Activated naive CD8-positive, alpha-beta T cell treated with anti-CD3 and anti-CD28 coated beads, Interleukin-2, amount 50 U/mL, for 24 hours (primary cell): ENCODE data around the gene VPREB1.
A peak's percentile ranks its signal among the peaks of the same experiment; 100 is the strongest.

Source experiments
- ATAC-seq: fragments of 150-1000 bp; cut with Tn5 transposase; one replicate; pipeline ENCODE4 v1.10.0; 2021
- DNase-seq: peaks from one replicate; pipeline ENCODE4 v3.0.0; 2021
- H3K27ac Mint-ChIP-seq: one replicate; pipeline ENCODE4 v1.8.0; 2021; ENCODE audit warnings: mild to moderate bottlenecking, mixed read lengths
- H3K27me3 Mint-ChIP-seq: one replicate; pipeline ENCODE4 v1.8.0; 2021; ENCODE audit warnings: mixed read lengths
- H3K36me3 Mint-ChIP-seq: one replicate; pipeline ENCODE4 v1.8.0; 2021; ENCODE audit warnings: low read depth, mixed read lengths
- H3K4me1 Mint-ChIP-seq: one replicate; pipeline ENCODE4 v1.8.0; 2021; ENCODE audit warnings: mixed read lengths
- H3K4me3 Mint-ChIP-seq: one replicate; pipeline ENCODE4 v1.8.0; 2021; ENCODE audit warnings: mild to moderate bottlenecking, moderate library complexity, mixed read lengths
- H3K9me3 Mint-ChIP-seq: one replicate; pipeline ENCODE4 v1.8.0; 2021; ENCODE audit warnings: mixed read lengths

Gene VPREB1

DNA sequence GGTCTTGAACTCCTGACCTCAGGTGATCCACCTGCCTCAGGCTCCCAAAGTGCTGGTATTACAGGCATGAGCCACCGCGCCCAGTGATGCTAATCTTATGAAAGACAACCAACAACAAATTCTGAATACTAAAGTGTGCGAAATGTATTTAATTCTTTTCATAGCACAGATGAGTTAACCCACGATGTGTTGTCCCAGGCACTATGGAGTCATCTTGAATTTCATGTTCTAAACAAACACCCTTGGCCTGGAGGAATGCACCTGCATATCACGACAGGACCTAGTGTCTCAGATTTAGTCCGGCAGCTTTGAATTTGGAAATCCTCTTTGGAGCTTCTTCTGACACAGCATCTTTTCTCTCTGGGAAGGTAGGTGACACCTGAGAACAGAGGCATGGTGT, 16.2 kb upstream of the VPREB1 start:
- DNase-seq (no peak), ATAC-seq (no peak)
- H3K27me3 Mint-ChIP-seq = peaks cover 2% of the 10 kb centered on the region
- H3K36me3 Mint-ChIP-seq = no peaks in the 10 kb centered on the region
- no peak overlapping the region for H3K4me3 Mint-ChIP-seq
- no peaks in the 10 kb centered on the region for H3K9me3 Mint-ChIP-seq
- H3K4me1 Mint-ChIP-seq = no peaks in the 10 kb centered on the region
- H3K27ac Mint-ChIP-seq = no peak overlapping the region

DNA sequence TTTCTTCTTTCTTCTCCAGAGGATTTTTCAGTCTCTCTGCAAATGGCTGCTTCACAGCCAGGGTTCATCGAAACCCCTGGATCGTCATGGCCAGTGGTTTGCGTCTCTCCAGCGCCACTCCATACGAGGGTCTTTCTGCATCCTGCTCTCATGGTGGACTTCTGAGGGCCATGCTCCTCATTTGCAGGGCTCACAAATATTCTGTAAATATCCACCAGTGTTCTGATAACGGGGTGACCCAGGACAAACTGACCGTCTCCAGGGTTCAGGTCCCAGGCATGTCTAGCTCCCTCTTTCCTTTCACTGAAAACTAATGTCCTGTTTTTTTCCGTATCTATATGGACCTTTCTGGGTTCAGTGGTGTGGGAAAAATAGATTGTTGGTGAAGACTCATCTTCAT, 15.7 kb upstream of the VPREB1 start:
- H3K36me3 Mint-ChIP-seq = no peaks in the 10 kb centered on the region
- no peaks in the 10 kb centered on the region for H3K4me1 Mint-ChIP-seq
- H3K9me3 Mint-ChIP-seq = no peaks in the 10 kb centered on the region
- no peak for ATAC-seq
- H3K27me3 Mint-ChIP-seq = peaks cover 2% of the 10 kb centered on the region
- H3K4me3 Mint-ChIP-seq = no peak overlapping the region
- H3K27ac Mint-ChIP-seq = no peak overlapping the region
- no peak for DNase-seq

DNA sequence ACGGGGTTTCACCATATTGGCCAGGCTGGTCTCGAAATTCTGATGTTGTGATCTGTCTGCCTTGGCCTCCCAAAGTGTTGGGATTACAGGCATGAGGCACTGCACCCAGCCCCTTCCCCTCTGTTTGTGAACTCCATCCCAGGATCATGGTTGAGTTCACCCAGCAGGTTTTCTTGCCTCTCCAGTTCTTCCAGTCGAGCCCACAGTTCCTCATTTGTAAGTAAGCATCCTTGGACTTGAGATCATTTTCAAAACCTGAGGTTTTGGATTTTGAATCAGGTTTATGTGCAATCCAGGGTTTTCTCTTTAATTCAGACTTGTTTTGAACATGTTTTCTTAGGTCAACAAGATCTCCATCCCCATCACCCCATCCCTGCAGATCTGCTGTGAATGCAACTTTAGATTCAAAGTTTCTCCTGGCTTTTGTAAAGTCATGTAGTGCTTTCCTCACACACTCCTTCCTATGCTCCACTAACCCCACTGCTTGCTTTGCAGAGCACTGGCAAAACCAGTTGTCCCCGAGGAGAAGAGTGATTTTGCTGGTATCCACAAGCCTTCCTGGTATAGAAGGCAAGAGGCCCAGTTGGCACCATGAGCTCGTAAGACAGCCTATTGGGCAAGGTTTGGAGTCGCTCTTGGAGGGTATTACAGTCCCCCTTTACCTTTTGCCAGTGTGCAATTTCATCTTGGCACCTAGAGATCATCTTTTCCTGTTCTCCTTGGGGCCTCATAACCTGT, 14.7 kb upstream of the VPREB1 start:
- no peak for DNase-seq
- H3K9me3 Mint-ChIP-seq = no peaks in the 10 kb centered on the region
- H3K27ac Mint-ChIP-seq = no peak overlapping the region
- H3K36me3 Mint-ChIP-seq = no peaks in the 10 kb centered on the region
- ATAC-seq = no peak
- H3K4me1 Mint-ChIP-seq = no peaks in the 10 kb centered on the region
- peaks cover 2% of the 10 kb centered on the region for H3K27me3 Mint-ChIP-seq
- H3K4me3 Mint-ChIP-seq = no peak overlapping the region

DNA sequence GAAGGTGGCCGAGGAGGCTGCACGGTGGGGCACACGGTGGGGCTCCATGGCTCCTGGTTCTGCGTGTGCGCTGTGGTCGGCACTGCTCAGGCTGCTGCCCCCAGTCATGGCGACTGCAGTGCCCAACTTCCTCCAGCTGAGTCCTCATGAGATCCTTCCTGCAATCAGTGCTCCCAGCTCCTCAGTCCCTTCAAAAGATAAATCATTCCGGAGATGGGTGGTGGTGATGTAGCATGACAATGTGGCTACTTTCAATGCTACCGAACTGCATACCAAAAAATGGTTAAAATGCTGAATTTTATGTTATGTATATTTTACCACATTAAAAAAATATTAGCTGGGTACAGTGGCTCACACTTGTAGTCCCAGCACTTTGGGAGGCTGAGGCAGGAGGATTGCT, 14.1 kb upstream of the VPREB1 start:
- ATAC-seq (no peak), DNase-seq (no peak)
- Mint-ChIP-seq H3K4me1 (no peaks in the 10 kb centered on the region), H3K9me3 (no peaks in the 10 kb centered on the region), H3K36me3 (no peaks in the 10 kb centered on the region), H3K27ac (no peak overlapping the region), H3K4me3 (no peak overlapping the region), H3K27me3 (peaks cover 2% of the 10 kb centered on the region)

DNA sequence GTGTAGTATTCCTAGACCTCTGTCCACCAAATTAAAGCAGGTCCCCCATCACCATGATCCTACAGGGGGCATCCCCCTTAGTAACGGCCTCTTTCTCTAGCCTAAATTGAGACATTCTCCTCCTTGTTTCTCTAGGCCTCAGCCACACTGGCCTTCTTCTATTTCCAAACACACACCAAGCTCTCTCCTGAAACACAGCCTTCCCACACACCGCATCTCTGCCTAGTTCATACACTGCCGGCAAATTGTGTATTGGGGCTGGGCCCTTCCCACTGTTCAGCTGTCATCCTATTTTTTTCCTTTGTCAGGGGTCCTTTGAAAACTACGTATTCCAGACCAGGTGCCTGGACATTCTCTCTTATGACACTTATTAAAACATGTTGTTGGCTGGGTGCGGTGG, 11.5 kb upstream of the VPREB1 start:
- ATAC-seq (no peak), DNase-seq (no peak)
- Mint-ChIP-seq H3K9me3 (no peaks in the 10 kb centered on the region), H3K4me3 (no peak overlapping the region), H3K4me1 (no peaks in the 10 kb centered on the region), H3K27me3 (peaks cover 2% of the 10 kb centered on the region), H3K27ac (no peak overlapping the region), H3K36me3 (no peaks in the 10 kb centered on the region)

DNA sequence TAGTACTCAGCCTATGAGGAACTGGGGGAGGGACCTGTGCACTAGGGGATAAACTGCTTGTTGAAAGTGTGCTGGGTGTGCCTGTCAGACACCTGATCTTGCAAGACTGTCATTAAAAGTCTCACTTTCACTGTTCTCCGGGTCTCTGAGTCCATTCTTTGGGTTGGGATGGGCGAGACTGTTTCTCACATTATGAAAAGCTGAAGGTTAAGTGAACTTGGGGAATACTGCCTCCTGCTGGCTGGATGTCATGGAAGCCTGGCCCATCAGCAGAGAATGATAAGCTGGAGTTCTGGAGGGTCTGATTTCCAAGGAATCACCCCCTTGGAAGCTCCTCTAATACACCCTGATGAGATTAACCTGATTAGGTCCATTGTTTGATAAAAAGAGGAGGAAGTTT, 9.0 kb upstream of the VPREB1 start:
- ATAC-seq (no peak), DNase-seq (peak; percentile 64)
- Mint-ChIP-seq H3K4me3 (no peak overlapping the region), H3K27ac (no peak overlapping the region), H3K4me1 (no peaks in the 10 kb centered on the region), H3K9me3 (no peaks in the 10 kb centered on the region), H3K36me3 (no peaks in the 10 kb centered on the region), H3K27me3 (peaks cover 2% of the 10 kb centered on the region)

DNA sequence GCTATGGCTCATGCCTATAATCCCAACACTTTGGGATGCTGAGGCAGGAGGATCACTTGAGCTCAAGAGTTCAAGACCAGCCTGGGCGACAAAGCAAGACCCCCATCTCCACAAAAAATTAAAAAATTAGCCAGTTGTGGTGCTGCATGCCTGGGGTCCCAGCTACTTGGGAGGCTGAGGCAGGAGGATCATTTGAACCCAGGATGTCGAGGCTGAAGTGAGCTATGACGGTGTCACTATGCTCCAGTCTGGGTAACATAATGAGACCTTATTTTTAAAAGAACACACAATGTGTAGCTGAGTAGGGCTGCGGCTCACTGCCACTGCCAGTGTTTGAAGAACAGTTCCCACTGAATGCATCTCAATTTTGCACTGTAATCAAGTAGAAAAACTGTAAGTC, 7.1 kb upstream of the VPREB1 start:
- Mint-ChIP-seq H3K4me3 (no peak overlapping the region), H3K9me3 (no peaks in the 10 kb centered on the region), H3K27ac (no peak overlapping the region), H3K4me1 (no peaks in the 10 kb centered on the region), H3K36me3 (no peaks in the 10 kb centered on the region), H3K27me3 (peaks cover 5% of the 10 kb centered on the region)
- ATAC-seq (no peak), DNase-seq (no peak)

DNA sequence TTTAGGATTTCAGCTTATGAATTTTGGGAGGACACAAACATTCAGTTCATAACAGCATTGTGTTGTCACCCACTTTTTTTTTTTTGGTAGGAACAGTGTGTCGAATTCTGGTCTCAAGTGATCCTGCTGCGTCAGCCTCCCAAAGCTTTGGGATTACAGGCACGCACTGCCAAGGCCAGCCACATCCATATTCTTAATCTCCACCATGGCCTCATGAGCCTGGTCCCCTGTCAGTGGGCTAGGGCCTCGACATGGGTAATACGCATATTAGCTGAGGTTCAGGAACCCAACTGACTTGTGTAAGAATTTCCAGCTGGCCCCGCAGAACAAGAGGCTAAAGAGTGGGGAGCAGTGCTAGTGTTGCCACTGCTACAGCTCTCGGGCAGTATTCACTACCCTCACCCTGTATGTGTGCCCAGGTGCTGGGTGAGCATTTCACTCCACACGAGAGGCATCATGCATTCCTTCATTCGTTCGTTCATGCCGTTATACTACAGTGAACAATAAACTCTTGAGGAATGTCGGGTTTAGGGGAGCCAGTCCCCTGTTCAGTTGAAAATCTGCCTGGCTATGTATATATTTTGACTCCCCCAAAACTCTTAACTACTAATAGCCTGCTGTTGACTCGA, 5.2 kb upstream of the VPREB1 start:
- DNase-seq (no peak), ATAC-seq (no peak)
- H3K4me3 Mint-ChIP-seq = no peak overlapping the region
- no peaks in the 10 kb centered on the region for H3K9me3 Mint-ChIP-seq
- no peaks in the 10 kb centered on the region for H3K36me3 Mint-ChIP-seq
- no peak overlapping the region for H3K27ac Mint-ChIP-seq
- H3K27me3 Mint-ChIP-seq = peaks cover 7% of the 10 kb centered on the region
- peaks cover 5% of the 10 kb centered on the region for H3K4me1 Mint-ChIP-seq

DNA sequence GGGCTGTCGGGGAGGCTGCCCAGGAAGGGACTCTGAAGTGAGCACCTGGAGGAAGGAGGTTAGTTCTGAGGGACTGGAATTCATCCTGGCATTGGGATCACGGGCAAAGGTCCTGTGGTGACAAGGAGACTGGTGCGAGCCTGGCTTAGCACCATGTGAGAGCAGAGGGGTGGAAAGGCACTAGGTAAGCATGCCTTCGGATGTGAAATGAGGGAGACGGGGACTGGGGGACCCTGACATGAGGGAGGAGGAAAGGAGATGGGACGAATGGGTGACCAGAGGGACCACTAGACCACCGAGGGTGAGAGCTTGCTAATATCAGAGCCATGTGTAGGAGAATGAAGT, 3.1 kb upstream of the VPREB1 start:
- Mint-ChIP-seq H3K9me3 (no peaks in the 10 kb centered on the region), H3K27me3 (peaks cover 7% of the 10 kb centered on the region), H3K4me1 (peaks cover 6% of the 10 kb centered on the region), H3K27ac (no peak overlapping the region), H3K4me3 (no peak overlapping the region), H3K36me3 (no peaks in the 10 kb centered on the region)
- no peak for ATAC-seq
- no peak for DNase-seq

DNA sequence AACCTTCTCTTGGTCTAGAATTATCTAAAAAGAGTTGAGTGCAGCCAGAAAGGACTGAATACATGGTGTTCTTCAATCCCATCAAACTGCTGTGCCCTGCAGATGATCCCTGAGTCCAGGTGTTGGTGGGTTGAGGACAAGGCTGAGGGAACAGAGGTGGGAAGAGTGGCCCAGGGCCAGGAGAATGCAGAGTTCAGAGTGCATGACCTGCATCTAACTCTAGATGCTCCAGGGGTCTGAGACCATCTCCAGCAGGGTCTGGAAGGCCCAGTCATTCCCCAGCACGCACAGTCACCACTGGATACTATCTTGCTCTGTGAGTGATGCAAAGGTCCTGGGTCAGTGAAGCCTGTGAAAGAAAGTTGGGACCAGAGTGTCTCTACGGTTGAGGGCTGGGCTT, 2.1 kb upstream of the VPREB1 start:
- Mint-ChIP-seq H3K27me3 (peaks cover 7% of the 10 kb centered on the region), H3K36me3 (no peaks in the 10 kb centered on the region), H3K9me3 (no peaks in the 10 kb centered on the region), H3K27ac (no peak overlapping the region), H3K4me1 (peaks cover 6% of the 10 kb centered on the region), H3K4me3 (no peak overlapping the region)
- ATAC-seq (no peak), DNase-seq (no peak)

DNA sequence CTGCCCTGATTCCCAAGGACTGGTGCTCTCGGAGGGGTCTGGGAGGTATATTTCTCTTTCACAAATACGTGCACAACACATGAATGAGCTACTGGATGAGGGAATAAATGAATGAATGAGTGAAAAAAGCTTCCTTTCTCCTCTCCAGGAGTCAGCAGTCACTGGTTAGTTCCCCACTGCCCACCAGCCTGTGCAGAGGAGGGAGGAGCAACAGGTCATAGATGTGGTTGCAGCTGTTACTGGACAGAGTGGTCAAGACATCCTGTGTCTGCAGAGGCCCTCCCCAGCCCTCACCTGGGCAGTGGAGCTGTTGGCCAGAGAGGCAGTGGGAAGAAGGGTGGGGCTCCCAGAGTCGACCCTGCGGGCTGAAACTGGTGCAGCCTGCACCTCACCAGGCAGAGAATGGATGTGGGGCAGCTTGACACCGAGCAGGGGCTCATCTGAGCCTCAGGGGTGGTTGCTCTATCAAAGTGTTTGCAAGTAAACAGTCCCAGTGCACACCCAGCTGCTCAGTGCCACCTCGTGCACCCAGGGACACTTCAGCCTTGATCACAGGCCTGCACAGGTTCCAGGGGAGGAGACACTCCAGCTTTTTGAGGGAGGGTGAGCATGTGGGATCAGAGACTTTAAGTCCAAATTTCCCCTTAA, 1.4 kb upstream of the VPREB1 start:
- no peak overlapping the region for H3K4me3 Mint-ChIP-seq
- DNase-seq = no peak
- H3K4me1 Mint-ChIP-seq = peaks cover 6% of the 10 kb centered on the region

DNA sequence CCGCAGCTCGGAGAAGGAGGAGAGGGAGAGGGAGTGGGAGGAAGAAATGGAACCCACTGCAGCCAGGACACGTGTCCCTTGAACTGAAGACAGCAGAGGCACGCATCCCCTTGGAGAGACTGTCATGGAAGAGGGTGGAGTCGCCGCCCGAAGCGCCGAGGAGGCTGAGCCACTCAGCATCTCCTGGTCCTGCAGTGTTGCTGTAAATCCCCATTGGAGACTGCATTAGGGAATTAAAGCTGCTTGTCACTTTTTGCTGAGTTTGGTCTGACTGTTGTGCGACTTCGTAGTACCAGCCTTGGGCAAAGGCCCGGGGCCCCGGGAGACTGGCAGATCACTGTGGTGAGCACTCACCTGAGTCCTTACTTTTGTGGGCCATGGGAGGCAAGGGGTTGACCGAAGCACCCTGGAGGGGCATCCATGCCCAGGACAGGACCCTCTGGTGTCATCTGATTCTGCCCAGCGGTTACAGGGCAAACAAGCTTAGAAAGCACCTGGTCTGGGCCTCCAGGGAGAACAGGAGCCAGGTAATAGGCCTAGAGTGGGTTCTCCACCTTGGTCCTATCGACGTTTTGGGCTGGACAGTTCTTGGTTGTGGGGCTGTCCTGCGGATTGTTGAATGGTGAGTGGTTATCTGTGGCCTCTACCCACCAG, 797 bp downstream of the VPREB1 start:
- Mint-ChIP-seq H3K27me3 (peaks cover 6% of the 10 kb centered on the region), H3K27ac (no peak overlapping the region), H3K4me1 (peaks cover 16% of the 10 kb centered on the region), H3K4me3 (no peak overlapping the region), H3K9me3 (no peaks in the 10 kb centered on the region), H3K36me3 (no peaks in the 10 kb centered on the region)
- DNase-seq = no peak
- no peak for ATAC-seq

More for the DNA sequence above, 1.4 kb upstream of the VPREB1 start:
- Mint-ChIP-seq H3K27me3 (peaks cover 7% of the 10 kb centered on the region), H3K27ac (no peak overlapping the region), H3K9me3 (no peaks in the 10 kb centered on the region), H3K36me3 (no peaks in the 10 kb centered on the region)
- ATAC-seq = no peak

DNA sequence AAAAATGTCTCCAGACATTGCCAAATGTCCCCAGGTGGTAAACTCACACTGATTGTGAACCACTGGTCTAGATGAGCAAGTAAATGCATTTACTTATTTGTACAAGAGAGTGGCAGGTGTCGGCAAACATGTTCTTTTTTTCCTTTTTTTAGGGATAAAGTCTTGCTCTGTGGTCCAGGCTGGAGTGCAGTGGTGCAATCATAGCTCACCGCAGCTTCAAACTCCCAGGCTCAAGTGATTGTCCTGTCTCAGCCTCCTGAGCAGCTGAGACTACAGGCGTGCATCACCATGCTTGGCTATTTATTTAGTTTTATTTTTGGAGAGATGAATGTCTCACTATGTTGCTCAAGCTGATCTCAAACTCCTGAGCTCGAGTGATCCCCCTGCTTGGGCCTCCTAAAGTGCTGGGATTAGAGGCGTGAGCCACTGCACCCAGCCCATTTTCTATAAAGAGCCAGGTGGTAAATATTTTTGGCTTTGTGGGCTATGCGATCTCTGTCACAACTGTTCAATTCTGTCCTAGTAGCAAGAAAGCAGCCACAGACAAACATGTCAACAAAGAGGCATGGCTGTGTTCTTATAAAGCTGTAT, 1.4 kb downstream of the VPREB1 start:
- no peak for DNase-seq
- Mint-ChIP-seq H3K4me3 (no peak overlapping the region), H3K27ac (no peak overlapping the region), H3K9me3 (no peaks in the 10 kb centered on the region), H3K4me1 (peaks cover 16% of the 10 kb centered on the region), H3K36me3 (no peaks in the 10 kb centered on the region), H3K27me3 (peaks cover 5% of the 10 kb centered on the region)
- no peak for ATAC-seq

DNA sequence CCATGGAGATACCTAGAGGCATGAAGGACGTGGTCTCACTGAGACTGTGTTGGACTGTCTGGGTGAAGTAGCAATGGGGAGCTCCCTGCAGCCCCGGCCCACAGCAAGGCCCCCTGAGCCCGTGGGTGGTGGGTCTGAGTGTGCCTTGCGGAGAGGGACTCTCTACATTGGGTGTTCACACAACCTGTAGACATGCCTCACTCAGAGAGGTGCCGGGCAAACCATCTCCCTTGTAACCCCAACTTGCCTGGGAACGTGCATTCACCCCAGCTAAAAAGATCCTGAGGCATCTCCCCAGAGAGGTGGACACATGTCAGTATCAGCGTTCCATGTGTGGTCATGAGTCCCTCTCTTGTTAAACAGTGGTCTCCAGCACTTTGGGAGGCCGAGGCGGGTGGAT, 2.1 kb downstream of the VPREB1 start:
- DNase-seq (no peak), ATAC-seq (no peak)
- Mint-ChIP-seq H3K9me3 (no peaks in the 10 kb centered on the region), H3K4me3 (no peak overlapping the region), H3K36me3 (no peaks in the 10 kb centered on the region), H3K27me3 (peaks cover 3% of the 10 kb centered on the region), H3K27ac (no peak overlapping the region), H3K4me1 (peaks cover 16% of the 10 kb centered on the region)

DNA sequence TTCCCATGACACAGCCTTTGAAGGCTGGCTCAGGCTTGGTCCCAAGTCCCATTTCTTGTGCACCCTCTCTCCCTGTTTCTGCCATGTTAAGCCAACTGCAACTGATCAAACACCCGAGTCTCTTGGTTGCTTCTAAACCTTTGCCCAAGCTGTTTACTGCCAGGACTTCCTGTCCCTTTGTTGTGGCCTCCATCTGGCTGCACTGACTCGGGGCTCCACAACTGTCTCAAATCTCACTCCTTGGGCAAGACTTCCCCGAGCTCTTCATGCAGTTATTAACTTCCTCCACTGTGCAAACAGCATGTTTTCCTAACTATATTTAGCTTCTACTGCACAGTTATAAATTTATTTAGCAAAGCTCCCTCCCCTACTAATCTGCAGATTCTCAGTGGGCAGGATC, 4.3 kb downstream of the VPREB1 start:
- Mint-ChIP-seq H3K9me3 (no peaks in the 10 kb centered on the region), H3K36me3 (no peaks in the 10 kb centered on the region), H3K27ac (no peak overlapping the region), H3K4me3 (no peak overlapping the region), H3K4me1 (peaks cover 16% of the 10 kb centered on the region), H3K27me3 (peaks cover 2% of the 10 kb centered on the region)
- no peak for ATAC-seq
- DNase-seq = no peak
